H9 (cell line): ENCODE results near the gene CEBPE. TPM values are rescaled to one million over a fixed set of nuclear protein-coding genes. Genes with fewer than 3 reads are reported as not detected.

Experiments used
- DNase-seq: peaks from one replicate; pipeline ENCODE4 v3.0.0-alpha.2; 2017
- H2AFZ ChIP-seq: one replicate; pipeline ENCODE4 v1.6.1; 2013; ENCODE audit warnings: mild to moderate bottlenecking, low read length, control low read depth, moderate library complexity
- H2AK5ac ChIP-seq: 2 replicates; pipeline ENCODE4 v1.6.1; 2013; ENCODE audit warnings: low read length, control low read depth, mixed read lengths; ENCODE audit not compliant: insufficient read length
- H2BK120ac ChIP-seq: one replicate; pipeline ENCODE4 v1.6.1; 2013; ENCODE audit warnings: low read depth, mild to moderate bottlenecking, low read length, control low read depth, inconsistent platforms; ENCODE audit not compliant: poor library complexity, severe bottlenecking
- H2BK12ac ChIP-seq: 2 replicates; pipeline ENCODE4 v1.6.1; 2013; ENCODE audit warnings: low read length, control low read depth, mixed read lengths, low read depth; ENCODE audit not compliant: insufficient read length
- H2BK15ac ChIP-seq: 2 replicates; pipeline ENCODE4 v1.6.1; 2013; ENCODE audit warnings: low read depth, low read length, control low read depth
- H2BK20ac ChIP-seq: one replicate; pipeline ENCODE4 v1.6.1; 2013; ENCODE audit warnings: low read depth, mild to moderate bottlenecking, low read length, control low read depth, inconsistent platforms; ENCODE audit not compliant: poor library complexity, severe bottlenecking
- H2BK5ac ChIP-seq: 2 replicates; pipeline ENCODE4 v1.6.1; 2013; ENCODE audit warnings: low read length, control low read depth, mixed read lengths; ENCODE audit not compliant: insufficient read length
- H3K14ac ChIP-seq: 2 replicates; pipeline ENCODE4 v1.6.1; 2013; ENCODE audit warnings: low read length, control low read depth; ENCODE audit not compliant: insufficient read depth
- H3K18ac ChIP-seq: 2 replicates; pipeline ENCODE4 v1.6.1; 2013; ENCODE audit warnings: low read depth, mild to moderate bottlenecking, mixed read lengths, low read length, control low read depth; ENCODE audit not compliant: insufficient read length
- H3K23ac ChIP-seq: 2 replicates; pipeline ENCODE4 v1.6.1; 2013; ENCODE audit warnings: low read length, control low read depth, mixed read lengths, low read depth; ENCODE audit not compliant: insufficient read length
- H3K23me2 ChIP-seq: 2 replicates; pipeline ENCODE4 v1.6.1; 2013; ENCODE audit warnings: low read depth, mild to moderate bottlenecking, mixed read lengths, low read length, control low read depth; ENCODE audit not compliant: insufficient read length, poor library complexity, severe bottlenecking
- H3K27ac ChIP-seq: 2 replicates; pipeline ENCODE4 v1.5.1; 2013; ENCODE audit warnings: low read length, control low read depth, mixed read lengths, low read depth; ENCODE audit not compliant: insufficient read length
- H3K27me3 ChIP-seq: 2 replicates; pipeline ENCODE4 v1.6.1; 2013; ENCODE audit warnings: low read length, control low read depth, inconsistent platforms; ENCODE audit not compliant: insufficient read depth
- H3K4ac ChIP-seq: 2 replicates; pipeline ENCODE4 v1.6.1; 2013; ENCODE audit warnings: low read depth, mild to moderate bottlenecking, control low read depth, inconsistent platforms, low read length, moderate library complexity
- H3K4me1 ChIP-seq: 2 replicates; pipeline ENCODE4 v1.6.1; 2013; ENCODE audit warnings: low read length, control low read depth, inconsistent platforms; ENCODE audit not compliant: insufficient read depth
- H3K4me2 ChIP-seq: 2 replicates; pipeline ENCODE4 v1.6.1; 2013; ENCODE audit warnings: low read length, control low read depth, mixed read lengths; ENCODE audit not compliant: insufficient read length, insufficient read depth
- H3K56ac ChIP-seq: 2 replicates; pipeline ENCODE4 v1.6.1; 2013; ENCODE audit warnings: low read depth, mild to moderate bottlenecking, mixed read lengths, low read length, control low read depth; ENCODE audit not compliant: insufficient read length
- H3K79me1 ChIP-seq: 2 replicates; pipeline ENCODE4 v1.6.1; 2013; ENCODE audit warnings: low read depth, mild to moderate bottlenecking, moderate library complexity, low read length, control low read depth, inconsistent platforms; ENCODE audit not compliant: insufficient read depth, poor library complexity, severe bottlenecking
- H3K79me2 ChIP-seq: 2 replicates; pipeline ENCODE4 v1.6.1; 2013; ENCODE audit warnings: low read length, control low read depth, inconsistent platforms; ENCODE audit not compliant: insufficient read depth
- H3K9ac ChIP-seq: 2 replicates; pipeline ENCODE4 v1.6.1; 2013; ENCODE audit warnings: low read length, control low read depth, mixed read lengths; ENCODE audit not compliant: insufficient read length; ENCODE audit errors: extremely low read depth
- H3K9me3 ChIP-seq: one replicate; pipeline ENCODE4 v1.6.1; 2013; ENCODE audit warnings: low read depth, low read length, inconsistent platforms; ENCODE audit not compliant: control insufficient read depth
- H3T11ph ChIP-seq: one replicate; pipeline ENCODE4 v1.6.1; 2013; ENCODE audit warnings: mild to moderate bottlenecking, low read length, control low read depth, inconsistent platforms
- H4K20me1 ChIP-seq: one replicate; pipeline ENCODE4 v1.6.1; 2013; ENCODE audit not compliant: control insufficient read depth, insufficient read length, insufficient read depth
- H4K5ac ChIP-seq: 2 replicates; pipeline ENCODE4 v1.6.1; 2013; ENCODE audit warnings: low read depth, mild to moderate bottlenecking, mixed read lengths, low read length, control low read depth; ENCODE audit not compliant: insufficient read length
- H4K8ac ChIP-seq: replicated peaks from 2 replicates; pipeline ENCODE4 v1.6.1; 2013; ENCODE audit warnings: low read length, control low read depth, mixed read lengths, low read depth; ENCODE audit not compliant: insufficient read length
- H4K91ac ChIP-seq: 2 replicates; pipeline ENCODE4 v1.6.1; 2013; ENCODE audit warnings: low read depth, mild to moderate bottlenecking, moderate library complexity, mixed read lengths, low read length, control low read depth; ENCODE audit not compliant: insufficient read length
- H3K27ac Mint-ChIP-seq, 3 experiments: 2 replicates in 2 of 3; 3 replicates in 1 of 3; pipeline ENCODE4 v1.8.0; 2020 to 2021; ENCODE audit warnings: mixed read lengths in 3 of 3, mild to moderate bottlenecking in 1 of 3, moderate library complexity in 1 of 3
- H3K27me3 Mint-ChIP-seq: 2 replicates; pipeline ENCODE4 v1.8.0; 2021; ENCODE audit warnings: low read depth, mild to moderate bottlenecking, moderate library complexity, mixed read lengths
- H3K36me3 Mint-ChIP-seq, 3 experiments: 2 replicates in 2 of 3; 3 replicates in 1 of 3; pipeline ENCODE4 v1.8.0; 2020 to 2021; ENCODE audit warnings: low read depth in 3 of 3, mixed read lengths in 3 of 3; ENCODE audit not compliant: insufficient read depth in 1 of 3
- H3K4me1 Mint-ChIP-seq, 2 experiments: 2 replicates each; pipeline ENCODE4 v1.8.0; 2020; ENCODE audit warnings: mixed read lengths in 2 of 2
- H3K4me3 Mint-ChIP-seq, 2 experiments: 2 replicates in 1 of 2; 3 replicates in 1 of 2; pipeline ENCODE4 v1.8.0; 2020 to 2021; ENCODE audit warnings: mild to moderate bottlenecking in 2 of 2, mixed read lengths in 2 of 2, moderate library complexity in 1 of 2
- H3K9me3 Mint-ChIP-seq, 2 experiments: 2 replicates in 1 of 2; 3 replicates in 1 of 2; pipeline ENCODE4 v1.8.0; 2020; ENCODE audit warnings: mild to moderate bottlenecking in 2 of 2, mixed read lengths in 2 of 2, moderate library complexity in 1 of 2
- total RNA-seq: library from RNA; stranded (reverse); gene quantifications from 2 replicates; pipeline ENCODE4 v1.2.1, GENCODE V29; 2021
- TF ChIP-seq, protein P1 (sequence below): fragments of 200-600 bp; sonication (generic); conservative IDR thresholded peaks from 3 replicates; pipeline ENCODE4 v1.8.0; 2021; ENCODE audit warnings: antibody characterized with exemption, mild to moderate bottlenecking

CEBPE gene
- total RNA-seq, 1 experiment from 2014 or later: not detected

DNA sequence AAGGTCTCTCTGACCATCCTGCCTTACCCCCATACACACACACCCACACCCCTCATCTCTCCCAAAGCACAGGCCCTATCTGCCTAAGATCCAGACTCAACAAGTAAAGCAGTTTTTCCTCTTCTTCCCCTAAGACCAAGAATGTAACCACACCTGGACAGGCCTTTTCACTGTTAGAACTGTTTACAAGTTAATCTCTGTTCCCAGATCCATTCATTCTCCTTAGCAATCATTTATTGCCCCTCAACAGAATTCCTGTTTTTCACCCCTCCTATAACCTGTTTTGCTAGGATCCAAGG, 12.4 kb downstream of the CEBPE start:
- no peak overlapping the region for H3K27ac ChIP-seq
- no peaks in the 10 kb centered on the region; the same call in 1 of the 2 replicates for H3K4me1 ChIP-seq
- peaks cover 32 to 33% of the 10 kb centered on the region in 2 experiments for H3K4me1 Mint-ChIP-seq
- H3K79me2 ChIP-seq: no peaks in the 10 kb centered on the region
- H3K18ac ChIP-seq: no peak overlapping the region
- H4K5ac ChIP-seq: no peak overlapping the region
- H2AFZ ChIP-seq: no peak overlapping the region
- no peak overlapping the region for H3K23ac ChIP-seq
- no peak overlapping the region for H3K9ac ChIP-seq
- no peak overlapping the region; a peak in 1 of 5 replicates for H3K4me3 Mint-ChIP-seq
- H2BK20ac ChIP-seq: no peak overlapping the region
- H3K56ac ChIP-seq: no peak overlapping the region
- H4K20me1 ChIP-seq: no peaks in the 10 kb centered on the region
- H3K23me2 ChIP-seq: no peaks in the 10 kb centered on the region
- no peak for DNase-seq
- no peak overlapping the region for H2BK5ac ChIP-seq
- no peak overlapping the region for H2BK15ac ChIP-seq
- no peaks in the 10 kb centered on the region for H3K79me1 ChIP-seq
- H3K9me3 Mint-ChIP-seq: peaks cover 8 to 9% of the 10 kb centered on the region in 2 experiments
- no peak overlapping the region for H4K91ac ChIP-seq
- no peak overlapping the region for H3T11ph ChIP-seq
- peak overlapping the region; percentile 2 to 65 (median 7); a peak in 3 of 7 replicates for H3K27ac Mint-ChIP-seq
- H3K4me2 ChIP-seq: no peak overlapping the region
- no peak overlapping the region for H2AK5ac ChIP-seq
- no peak overlapping the region for H2BK12ac ChIP-seq
- H3K14ac ChIP-seq: no peak overlapping the region
- no peak overlapping the region for H4K8ac ChIP-seq
- no peaks in the 10 kb centered on the region for H3K9me3 ChIP-seq
- no peaks in the 10 kb centered on the region for H3K27me3 ChIP-seq
- H2BK120ac ChIP-seq: no peak overlapping the region
- TF ChIP-seq, protein P1, sequence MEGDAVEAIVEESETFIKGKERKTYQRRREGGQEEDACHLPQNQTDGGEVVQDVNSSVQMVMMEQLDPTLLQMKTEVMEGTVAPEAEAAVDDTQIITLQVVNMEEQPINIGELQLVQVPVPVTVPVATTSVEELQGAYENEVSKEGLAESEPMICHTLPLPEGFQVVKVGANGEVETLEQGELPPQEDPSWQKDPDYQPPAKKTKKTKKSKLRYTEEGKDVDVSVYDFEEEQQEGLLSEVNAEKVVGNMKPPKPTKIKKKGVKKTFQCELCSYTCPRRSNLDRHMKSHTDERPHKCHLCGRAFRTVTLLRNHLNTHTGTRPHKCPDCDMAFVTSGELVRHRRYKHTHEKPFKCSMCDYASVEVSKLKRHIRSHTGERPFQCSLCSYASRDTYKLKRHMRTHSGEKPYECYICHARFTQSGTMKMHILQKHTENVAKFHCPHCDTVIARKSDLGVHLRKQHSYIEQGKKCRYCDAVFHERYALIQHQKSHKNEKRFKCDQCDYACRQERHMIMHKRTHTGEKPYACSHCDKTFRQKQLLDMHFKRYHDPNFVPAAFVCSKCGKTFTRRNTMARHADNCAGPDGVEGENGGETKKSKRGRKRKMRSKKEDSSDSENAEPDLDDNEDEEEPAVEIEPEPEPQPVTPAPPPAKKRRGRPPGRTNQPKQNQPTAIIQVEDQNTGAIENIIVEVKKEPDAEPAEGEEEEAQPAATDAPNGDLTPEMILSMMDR: no peak
- H3K36me3 Mint-ChIP-seq: peaks cover 0 to 3% (median 0%) of the 10 kb centered on the region in 3 experiments; a peak in 1 of 7 replicates
- H3K27me3 Mint-ChIP-seq: peaks cover 27% of the 10 kb centered on the region
- H3K4ac ChIP-seq: no peak overlapping the region
